HUES6 (cell line): Measurements from ENCODE around the gene CNTNAP2.

Experiments used
- H3K27ac ChIP-seq: 2 replicates; pipeline ENCODE4 v1.7.0; 2013; ENCODE audit warnings: low read depth, mild to moderate bottlenecking, low read length, inconsistent platforms
- H3K27me3 ChIP-seq: 2 replicates; pipeline ENCODE4 v1.6.1; 2013; ENCODE audit warnings: low read length; ENCODE audit not compliant: control insufficient read depth, insufficient read depth
- H3K36me3 ChIP-seq: 2 replicates; pipeline ENCODE4 v1.6.1; 2013; ENCODE audit warnings: low read length; ENCODE audit not compliant: control insufficient read depth, insufficient read depth
- H3K4me1 ChIP-seq: 2 replicates; pipeline ENCODE4 v1.6.1; 2013; ENCODE audit warnings: low read length; ENCODE audit not compliant: control insufficient read depth, insufficient read depth
- H3K4me3 ChIP-seq: 2 replicates; pipeline ENCODE4 v1.5.1; 2013; ENCODE audit warnings: low read depth, low read length
- H3K9ac ChIP-seq: one replicate; pipeline ENCODE4 v1.6.1; 2013; ENCODE audit warnings: mild to moderate bottlenecking, low read length
- H3K9me3 ChIP-seq: 2 replicates; pipeline ENCODE4 v1.6.1; 2013; ENCODE audit warnings: low read depth, low read length; ENCODE audit not compliant: control insufficient read depth, insufficient read depth

Gene CNTNAP2

DNA sequence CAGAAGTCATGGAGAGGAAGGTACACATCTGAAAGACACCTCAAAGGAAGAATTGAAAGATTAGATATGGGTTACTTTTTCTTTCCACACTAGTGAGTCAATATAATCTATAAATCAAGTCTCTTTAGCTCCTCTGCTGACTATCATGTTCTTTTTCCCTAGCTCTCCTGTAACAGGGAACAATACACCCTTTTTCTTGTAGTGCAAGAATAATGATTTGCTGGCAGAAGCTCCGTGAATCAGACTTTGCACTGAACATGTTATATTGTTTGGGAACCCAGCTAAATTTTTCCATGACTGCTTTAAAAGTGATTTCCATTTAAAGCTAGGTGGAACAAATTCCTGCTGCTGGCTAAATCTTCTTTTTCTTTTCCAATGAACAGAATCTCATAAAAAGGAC lies 1717.4 kb downstream of the CNTNAP2 start:
- no peaks in the 10 kb centered on the region for H3K27me3 ChIP-seq
- no peaks in the 10 kb centered on the region for H3K36me3 ChIP-seq
- no peak overlapping the region for H3K4me3 ChIP-seq
- H3K9ac ChIP-seq, result no peak overlapping the region
- H3K27ac ChIP-seq, result no peak overlapping the region
- peaks cover 19% of the 10 kb centered on the region for H3K9me3 ChIP-seq
- H3K4me1 ChIP-seq, result 0 out of 2 replicates have a peak, but pooled peaks cover 5% of the 10 kb centered on the region

DNA sequence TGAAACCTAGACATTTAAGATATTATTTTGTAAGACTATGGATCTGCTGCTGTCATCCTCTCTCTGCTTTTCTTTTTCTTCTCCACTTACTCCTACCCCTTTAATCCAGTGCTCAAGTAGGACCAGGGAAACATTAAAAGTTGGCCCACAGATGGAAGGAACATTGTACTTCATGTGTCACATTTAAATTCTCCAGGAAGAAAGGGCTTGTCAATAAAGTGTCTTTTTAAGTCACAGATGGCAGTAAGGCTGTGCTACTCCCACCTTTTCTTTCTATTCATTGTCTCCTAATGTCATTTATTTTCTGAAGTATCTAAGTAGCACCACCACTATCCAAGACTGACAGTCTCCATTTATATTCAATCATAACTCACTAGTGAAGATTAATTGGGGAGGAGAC lies 1736.2 kb downstream of the CNTNAP2 start:
- peaks cover 4% of the 10 kb centered on the region; the same call in 1 of the 2 replicates for H3K9me3 ChIP-seq
- H3K27ac ChIP-seq, result no peak overlapping the region
- no peaks in the 10 kb centered on the region for H3K4me1 ChIP-seq
- H3K4me3 ChIP-seq, result no peak overlapping the region
- H3K9ac ChIP-seq, result no peak overlapping the region
- H3K36me3 ChIP-seq, result no peaks in the 10 kb centered on the region
- H3K27me3 ChIP-seq, result no peaks in the 10 kb centered on the region

DNA sequence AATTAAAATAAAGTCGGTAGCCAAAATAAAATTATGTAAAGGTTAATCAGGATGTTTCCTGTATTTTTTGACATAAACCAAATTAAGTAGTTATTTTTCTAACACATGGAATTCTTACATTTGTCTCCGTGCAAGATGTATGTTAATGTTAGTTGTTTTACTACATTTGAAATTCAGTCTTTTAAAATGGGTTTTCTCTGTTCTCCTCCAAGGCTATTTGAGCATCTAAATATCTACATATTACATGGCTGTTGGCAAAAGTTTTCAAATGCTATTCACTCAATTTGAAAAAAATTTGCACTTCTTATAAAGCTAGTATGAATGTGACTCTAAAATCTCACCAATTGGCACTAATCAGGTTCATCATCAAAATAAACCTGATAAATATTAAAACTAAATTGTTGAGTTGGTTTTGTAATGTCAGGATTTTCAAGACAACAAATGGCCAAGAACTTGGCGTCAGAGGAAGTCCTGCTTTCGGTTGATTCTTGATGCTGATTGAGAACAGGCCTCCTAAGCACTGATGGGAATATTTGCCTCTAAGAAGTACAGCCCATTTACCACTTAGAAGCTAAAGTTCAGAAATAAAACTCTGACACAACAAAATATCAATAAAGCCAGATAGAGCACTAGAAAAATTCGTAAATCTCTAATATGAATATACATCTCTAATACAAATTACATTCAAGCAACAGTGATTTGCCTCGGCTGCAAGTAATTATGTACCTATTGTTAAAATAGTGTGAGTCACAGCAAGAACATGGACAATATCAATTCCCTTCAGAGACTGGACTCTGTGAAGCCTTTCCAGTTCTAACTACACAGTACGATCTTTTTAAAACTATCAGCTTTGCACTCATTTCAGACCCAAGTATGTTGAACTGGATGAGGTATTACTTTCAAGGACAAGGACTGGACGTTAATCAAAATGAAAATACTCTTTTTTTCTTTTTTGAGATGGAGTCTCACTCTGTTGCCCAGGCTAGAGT lies 1740.8 kb downstream of the CNTNAP2 start:
- Histone ChIP-seq H3K27me3 (no peaks in the 10 kb centered on the region), H3K9ac (no peak overlapping the region), H3K9me3 (no peaks in the 10 kb centered on the region), H3K4me3 (no peak overlapping the region), H3K27ac (no peak overlapping the region), H3K4me1 (no peaks in the 10 kb centered on the region), H3K36me3 (no peaks in the 10 kb centered on the region)

DNA sequence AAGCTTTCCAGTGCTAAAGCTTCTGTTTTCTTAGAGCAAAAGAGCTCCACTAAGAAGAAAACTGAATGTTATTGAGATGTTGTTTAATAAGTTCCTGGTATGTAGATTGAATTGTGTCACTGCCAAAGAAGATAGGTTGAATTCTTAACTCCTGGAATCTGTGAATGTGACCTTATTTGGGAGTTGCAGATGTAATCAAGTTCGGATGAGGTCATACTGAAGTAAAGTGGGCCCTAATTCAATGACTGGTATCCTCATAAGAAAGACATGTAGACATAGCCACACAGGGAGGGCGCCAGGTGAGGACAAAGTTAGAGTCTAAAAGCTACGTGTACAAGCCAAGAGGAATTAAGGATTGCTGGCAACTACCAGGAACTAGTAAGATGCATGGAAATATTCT lies 1741.8 kb downstream of the CNTNAP2 start:
- Histone ChIP-seq H3K4me1 (no peaks in the 10 kb centered on the region), H3K36me3 (no peaks in the 10 kb centered on the region), H3K9me3 (no peaks in the 10 kb centered on the region), H3K27me3 (no peaks in the 10 kb centered on the region), H3K4me3 (no peak overlapping the region), H3K9ac (no peak overlapping the region), H3K27ac (no peak overlapping the region)

DNA sequence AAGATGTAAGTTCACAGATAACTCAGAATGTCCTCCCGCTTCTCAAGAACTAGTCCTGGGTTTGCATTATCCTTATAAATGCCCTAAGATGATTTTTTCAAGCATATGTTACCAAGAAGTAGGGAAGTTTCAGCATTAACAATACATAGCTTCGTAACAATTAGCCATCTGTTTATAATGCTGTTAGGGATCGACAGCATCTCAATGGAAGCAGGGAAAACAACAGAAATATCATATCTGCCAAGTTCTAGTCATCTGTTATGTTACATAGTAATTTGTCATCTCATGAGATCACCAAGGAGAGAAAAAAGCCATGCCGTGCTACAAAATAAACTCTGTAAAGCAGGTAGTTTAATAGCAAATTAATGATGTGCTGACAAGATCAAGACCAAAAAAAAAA lies 1742.4 kb downstream of the CNTNAP2 start:
- Histone ChIP-seq H3K36me3 (no peaks in the 10 kb centered on the region), H3K27me3 (no peaks in the 10 kb centered on the region), H3K4me3 (no peak overlapping the region), H3K9me3 (no peaks in the 10 kb centered on the region), H3K27ac (no peak overlapping the region), H3K9ac (no peak overlapping the region), H3K4me1 (no peaks in the 10 kb centered on the region)

DNA sequence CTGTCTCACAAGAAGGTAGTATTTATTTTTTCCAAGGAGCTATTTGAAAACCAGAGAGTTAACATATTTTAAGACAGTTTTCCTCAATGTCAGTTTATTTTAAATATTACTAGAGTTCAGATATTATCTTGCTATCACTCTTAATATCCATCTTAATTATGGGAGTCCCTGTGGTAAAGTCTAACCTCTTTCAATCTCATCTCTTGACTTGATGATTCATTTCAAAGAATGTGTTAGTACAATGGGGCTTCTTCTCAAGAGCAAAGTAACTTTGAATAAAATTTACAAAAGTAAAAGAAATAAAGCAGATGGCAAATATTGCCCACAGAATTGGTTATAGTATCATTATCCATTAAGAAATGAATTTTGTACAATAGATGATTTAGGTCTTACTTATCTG lies 1742.9 kb downstream of the CNTNAP2 start:
- no peaks in the 10 kb centered on the region for H3K4me1 ChIP-seq
- no peaks in the 10 kb centered on the region for H3K27me3 ChIP-seq
- H3K9ac ChIP-seq, result no peak overlapping the region
- no peaks in the 10 kb centered on the region for H3K9me3 ChIP-seq
- H3K4me3 ChIP-seq, result no peak overlapping the region
- H3K27ac ChIP-seq, result no peak overlapping the region
- no peaks in the 10 kb centered on the region for H3K36me3 ChIP-seq

DNA sequence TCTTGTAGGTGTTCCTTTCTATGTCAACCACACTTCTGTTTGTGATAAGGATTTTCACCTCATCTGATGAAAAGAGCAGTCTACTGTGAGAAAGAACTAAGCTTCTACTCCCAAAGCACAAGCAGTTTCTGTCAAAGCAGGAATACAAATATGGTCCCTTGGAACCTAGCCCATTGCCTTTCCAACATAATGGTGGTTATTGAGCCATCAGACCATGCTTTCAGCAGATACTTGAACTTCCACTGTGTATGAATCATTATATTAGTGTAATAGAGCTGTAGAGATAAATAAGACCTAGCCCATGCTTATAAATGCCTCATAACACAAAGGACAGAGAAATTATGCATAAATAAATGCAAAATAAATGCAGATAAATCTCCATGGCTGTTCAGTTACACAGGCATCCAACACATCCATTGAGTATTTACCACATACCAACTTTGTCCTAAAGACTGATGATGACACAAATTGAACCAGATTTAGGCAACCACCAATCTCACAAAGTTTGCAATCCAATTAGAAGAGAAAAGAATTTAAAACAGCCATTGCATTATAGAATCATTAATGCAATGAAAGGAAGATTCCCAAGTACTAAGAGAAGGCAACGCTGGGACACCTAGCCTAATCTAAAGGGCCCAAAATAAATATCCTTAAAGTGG lies 1744.6 kb downstream of the CNTNAP2 start:
- H3K36me3 ChIP-seq, result no peaks in the 10 kb centered on the region
- no peaks in the 10 kb centered on the region for H3K27me3 ChIP-seq
- no peak overlapping the region for H3K27ac ChIP-seq

DNA sequence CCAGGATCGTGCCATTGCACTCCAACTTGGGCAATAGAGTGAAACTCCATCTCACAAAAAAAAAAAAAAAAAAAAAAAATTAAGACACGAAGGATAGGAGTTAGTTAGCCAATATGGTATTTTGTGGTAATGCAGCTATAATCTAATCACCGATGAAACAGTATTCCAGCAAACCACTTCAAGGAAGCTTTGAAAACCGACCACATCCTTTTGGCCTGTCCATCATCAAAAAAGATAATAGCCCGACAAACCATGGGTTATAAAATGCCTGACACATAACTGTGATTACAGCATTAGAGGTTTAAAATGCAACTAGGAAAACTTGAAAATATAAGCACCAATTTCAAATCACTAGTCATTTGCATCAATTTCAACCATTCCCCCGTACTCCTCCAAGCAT lies 1745.3 kb downstream of the CNTNAP2 start:
- no peak overlapping the region for H3K27ac ChIP-seq
- no peaks in the 10 kb centered on the region for H3K36me3 ChIP-seq
- H3K4me3 ChIP-seq, result no peak overlapping the region
- no peaks in the 10 kb centered on the region for H3K4me1 ChIP-seq
- no peaks in the 10 kb centered on the region for H3K27me3 ChIP-seq
- no peaks in the 10 kb centered on the region for H3K9me3 ChIP-seq
- no peak overlapping the region for H3K9ac ChIP-seq

More for the DNA sequence above, 1744.6 kb downstream of the CNTNAP2 start:
- Histone ChIP-seq H3K9me3 (no peaks in the 10 kb centered on the region), H3K4me1 (no peaks in the 10 kb centered on the region), H3K9ac (no peak overlapping the region), H3K4me3 (no peak overlapping the region)

DNA sequence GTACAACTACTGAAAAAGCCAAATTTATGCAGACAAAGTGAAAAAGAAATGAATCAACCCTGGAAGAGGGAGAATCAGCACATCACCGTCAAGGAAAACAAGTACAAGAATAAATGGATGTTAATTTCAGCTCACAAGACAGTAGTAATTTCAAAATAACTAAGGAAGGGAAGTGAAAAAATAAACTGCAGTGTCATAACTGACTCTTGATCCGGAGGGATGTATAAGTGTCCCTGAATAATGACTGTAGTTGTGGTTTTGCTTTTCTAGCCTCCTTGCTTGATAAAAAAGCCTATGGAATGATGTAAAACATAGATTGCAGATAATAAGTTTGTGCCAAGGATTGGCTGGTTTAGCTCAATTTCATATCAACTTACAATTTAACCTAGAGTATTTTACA lies 1752.9 kb downstream of the CNTNAP2 start:
- Histone ChIP-seq H3K27me3 (no peaks in the 10 kb centered on the region), H3K4me1 (no peaks in the 10 kb centered on the region), H3K36me3 (no peaks in the 10 kb centered on the region), H3K9ac (no peak overlapping the region), H3K4me3 (no peak overlapping the region), H3K9me3 (peaks cover 16% of the 10 kb centered on the region), H3K27ac (no peak overlapping the region)

DNA sequence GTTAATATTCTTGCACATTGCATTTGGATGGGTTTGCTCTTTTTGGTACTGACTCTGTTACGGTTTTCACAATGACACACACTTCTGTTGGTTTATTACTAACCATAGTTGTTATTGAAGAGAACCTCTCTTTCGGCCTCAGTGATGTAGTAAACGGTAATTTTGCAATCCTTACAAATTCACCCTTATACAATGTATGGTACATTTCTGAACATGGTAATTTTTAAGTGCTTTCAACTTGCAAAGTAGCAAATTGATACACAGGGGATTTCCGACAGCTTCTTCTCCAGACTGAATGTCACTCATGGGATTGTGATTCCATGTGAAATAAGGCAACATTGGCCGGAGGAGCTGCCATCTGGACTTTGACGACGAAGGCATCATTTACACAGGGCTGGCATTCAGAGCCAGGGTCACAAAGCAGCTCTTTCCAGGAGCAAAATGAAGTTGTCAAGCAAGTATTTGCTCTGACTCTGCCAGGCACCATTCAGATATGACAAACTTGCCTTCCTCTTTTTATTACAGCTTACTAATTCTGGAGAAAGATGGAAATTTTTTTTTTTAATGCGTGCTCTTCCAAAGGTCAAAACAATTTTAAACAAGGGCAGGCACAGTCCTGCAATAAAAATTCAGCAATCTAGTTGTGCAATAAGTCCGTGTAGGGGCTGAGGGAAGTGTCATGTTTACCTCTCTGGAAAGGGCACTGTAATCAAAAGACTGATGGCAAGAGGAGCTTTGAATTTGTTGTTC lies 1762.5 kb downstream of the CNTNAP2 start:
- Histone ChIP-seq H3K27ac (no peak overlapping the region), H3K4me1 (no peaks in the 10 kb centered on the region), H3K4me3 (no peak overlapping the region), H3K9ac (no peak overlapping the region), H3K36me3 (no peaks in the 10 kb centered on the region), H3K27me3 (no peaks in the 10 kb centered on the region), H3K9me3 (peaks cover 10% of the 10 kb centered on the region)

DNA sequence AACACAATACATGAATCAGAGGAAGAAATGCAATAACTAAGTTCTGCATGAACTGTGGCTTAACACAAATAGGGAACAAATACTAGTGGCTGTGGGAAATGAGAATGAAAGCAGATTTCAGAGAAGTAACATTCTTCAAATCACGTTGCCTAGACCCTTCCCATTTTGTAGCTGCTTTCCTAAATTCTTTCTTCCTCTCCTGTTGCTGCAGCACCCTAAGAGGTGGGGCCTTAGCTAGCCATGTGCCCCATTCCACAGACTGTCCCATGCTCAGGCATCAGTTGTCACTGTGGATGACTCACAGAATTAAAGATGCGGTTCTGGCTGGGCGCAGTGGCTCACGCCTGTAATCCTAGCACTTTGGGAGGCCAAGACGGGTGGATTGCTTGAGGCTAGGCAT lies 1769.3 kb downstream of the CNTNAP2 start:
- H3K9ac ChIP-seq, result no peak overlapping the region
- no peaks in the 10 kb centered on the region for H3K27me3 ChIP-seq
- no peaks in the 10 kb centered on the region for H3K9me3 ChIP-seq
- H3K27ac ChIP-seq, result no peak overlapping the region
- H3K4me1 ChIP-seq, result no peaks in the 10 kb centered on the region
- H3K4me3 ChIP-seq, result no peak overlapping the region
- no peaks in the 10 kb centered on the region for H3K36me3 ChIP-seq
